ENCODE measurements around the gene SYNJ2.
A peak's percentile ranks its signal among the peaks of the same experiment; 100 is the strongest.
"Not testable (repeated sequence)": the region's sequence is repeated elsewhere in the genome, so short reads cannot be mapped to it uniquely, and the experiment has no call there.

Gene SYNJ2

DNA sequence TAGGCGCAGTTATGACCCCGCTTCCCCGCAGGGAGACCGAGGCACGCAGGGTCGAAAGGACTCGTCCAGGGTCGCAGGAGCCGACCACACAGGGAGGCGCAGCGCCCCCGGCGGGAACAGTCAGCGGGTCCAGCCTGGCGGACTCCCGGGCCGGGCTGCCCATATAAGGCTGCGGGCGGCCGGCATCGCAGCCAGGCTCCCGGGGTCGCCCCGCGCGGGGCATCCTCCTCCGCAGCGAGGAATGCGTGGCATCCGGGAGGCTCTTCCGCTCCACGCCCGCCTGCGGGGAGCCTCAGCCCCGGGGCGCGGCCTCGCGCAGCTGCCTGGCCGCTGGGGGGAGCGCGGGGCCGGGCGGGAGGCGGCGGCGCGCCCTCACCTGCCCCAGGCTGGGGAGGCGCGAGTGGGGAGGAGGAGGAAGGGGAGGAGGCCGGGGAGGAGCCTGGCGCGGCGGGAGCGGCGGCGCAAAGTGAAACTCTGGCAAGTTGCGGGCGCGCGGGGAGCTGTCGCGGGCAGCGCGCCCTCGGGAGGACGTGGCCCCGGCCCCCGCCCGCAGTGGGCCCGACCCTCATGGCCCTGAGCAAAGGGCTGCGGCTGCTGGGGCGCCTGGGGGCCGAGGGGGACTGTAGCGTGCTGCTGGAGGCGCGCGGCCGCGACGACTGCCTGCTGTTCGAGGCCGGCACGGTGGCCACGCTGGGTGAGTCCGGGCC lies at the start of gene SYNJ2:
Gene SYNJ2 (plus strand): TSS at position 469 of the 707 bp plus-strand sequence. CDS start 99 bp downstream, at position 568.
- DNase-seq: peak; percentile 80 to 84

GRCh38 chr6:157935786-157936185 lies 45.9 kb upstream of the SYNJ2 start:
- no peak for DNase-seq

DNA sequence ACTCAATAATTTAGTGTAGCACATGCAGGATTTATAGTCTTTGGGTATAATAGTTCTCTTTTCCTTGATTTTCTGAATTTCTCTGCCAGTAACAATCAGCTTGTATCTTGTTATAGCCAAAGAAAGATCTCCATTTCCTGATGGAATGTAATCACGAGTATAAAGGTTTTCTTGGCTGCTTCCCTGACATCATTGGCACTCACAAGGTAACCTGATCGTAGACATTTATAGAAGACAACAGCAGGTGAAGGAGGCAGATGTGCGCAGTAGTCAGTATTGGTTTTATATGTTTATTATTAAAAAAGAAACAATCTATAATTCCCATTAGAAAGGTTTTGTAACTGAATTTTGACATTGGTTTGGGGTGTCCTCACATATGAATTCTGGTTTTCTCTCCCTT lies 44.3 kb upstream of the SYNJ2 start:
- no peak for DNase-seq

GRCh38 chr6:157937916-157938315 lies 43.7 kb upstream of the SYNJ2 start:
- no peak for DNase-seq

- DNase-seq: peak; percentile 64 to 70
Measured at GRCh38 chr6:157940375-157941036, 41.2 kb upstream of the SYNJ2 start.

DNA sequence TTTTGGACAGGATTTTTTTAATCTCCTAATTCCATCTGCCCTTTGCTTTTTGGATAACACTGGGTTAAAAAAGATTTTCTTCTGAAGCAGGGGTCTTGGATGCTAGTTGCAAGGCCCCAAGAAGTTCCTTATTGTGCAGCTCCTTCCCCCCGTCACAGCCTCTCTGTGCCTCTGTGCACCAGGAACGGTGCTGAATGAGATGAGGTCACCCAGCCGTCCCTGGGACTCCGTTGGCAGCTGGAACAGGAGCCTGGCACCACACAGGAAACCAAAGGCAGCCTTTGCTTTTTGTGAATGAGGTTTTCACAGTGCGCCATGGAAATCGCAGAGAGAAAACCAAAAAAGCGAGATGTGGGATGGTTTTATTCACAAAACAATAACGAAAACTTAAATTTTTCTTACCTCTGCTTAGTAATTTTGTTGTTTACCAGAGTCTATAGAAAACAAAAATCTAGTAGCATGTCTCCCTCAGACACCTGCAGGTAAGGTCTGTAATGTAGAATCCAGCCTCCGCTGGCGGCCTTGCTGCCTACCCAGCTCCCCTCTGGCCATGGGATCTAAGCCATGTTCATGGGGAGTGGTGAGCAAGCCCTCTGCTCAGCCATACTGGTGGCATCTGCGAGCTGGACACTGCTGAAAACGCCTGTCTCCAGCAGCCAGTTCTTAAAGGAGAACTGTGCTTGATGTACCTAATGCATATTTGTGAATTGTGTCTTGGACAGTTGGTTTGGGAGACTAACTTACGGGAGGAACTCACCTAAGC lies 40.4 kb upstream of the SYNJ2 start:
- DNase-seq: no peak

GRCh38 chr6:157942351-157942750 lies 39.3 kb upstream of the SYNJ2 start:
- DNase-seq: no peak

- no peak for DNase-seq
Measured at GRCh38 chr6:157943249-157943963, 38.3 kb upstream of the SYNJ2 start.

GRCh38 chr6:157943964-157944283 lies 37.7 kb upstream of the SYNJ2 start:
- DNase-seq: no peak

DNA sequence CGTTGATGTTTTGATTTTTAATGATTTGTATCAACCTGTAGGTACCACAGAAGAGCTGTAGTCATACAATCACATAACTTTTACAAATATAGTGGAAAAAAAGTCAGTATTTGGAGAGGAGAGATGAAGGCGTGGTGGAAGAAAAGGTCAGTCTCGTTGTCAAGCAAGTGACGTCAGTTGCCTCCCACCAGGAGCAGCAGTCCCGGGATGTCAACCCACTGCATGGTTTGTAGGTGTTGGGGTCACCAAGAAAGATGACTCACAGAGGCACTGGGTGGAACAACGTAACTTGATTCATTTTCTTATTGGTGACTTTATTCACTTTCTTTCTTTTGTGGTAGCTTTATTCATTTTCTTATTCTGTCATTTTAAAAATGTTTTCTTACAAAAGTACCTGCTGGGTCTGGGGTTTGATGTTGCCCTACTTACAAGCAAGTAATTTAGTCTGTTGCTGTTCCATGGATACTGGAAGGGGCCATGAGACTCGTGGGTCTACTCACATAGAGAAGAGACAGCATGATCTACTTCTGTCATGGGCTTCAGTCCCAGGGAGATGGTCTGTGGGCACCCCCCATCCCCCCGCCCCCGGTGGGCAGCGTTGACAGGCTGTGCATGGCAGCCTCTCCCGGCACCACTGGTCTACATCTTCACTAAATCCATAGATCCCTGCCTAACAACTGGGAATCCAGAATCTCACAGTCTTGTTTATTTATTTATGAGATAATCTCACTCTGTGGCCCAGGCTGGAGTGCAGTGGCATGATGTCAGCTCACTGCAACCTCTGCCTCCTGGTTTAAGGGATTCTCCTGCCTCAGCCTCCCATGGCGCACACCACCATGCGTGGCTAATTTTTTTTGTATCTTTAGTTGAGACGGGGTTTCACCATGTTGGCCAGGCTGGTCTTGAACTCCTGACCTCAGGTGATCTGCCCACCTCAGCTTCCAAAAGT lies 36.4 kb upstream of the SYNJ2 start:
- peak; percentile 51 to 53 for DNase-seq

- no peak for DNase-seq
Measured at GRCh38 chr6:157946053-157946617, 35.5 kb upstream of the SYNJ2 start.

DNA sequence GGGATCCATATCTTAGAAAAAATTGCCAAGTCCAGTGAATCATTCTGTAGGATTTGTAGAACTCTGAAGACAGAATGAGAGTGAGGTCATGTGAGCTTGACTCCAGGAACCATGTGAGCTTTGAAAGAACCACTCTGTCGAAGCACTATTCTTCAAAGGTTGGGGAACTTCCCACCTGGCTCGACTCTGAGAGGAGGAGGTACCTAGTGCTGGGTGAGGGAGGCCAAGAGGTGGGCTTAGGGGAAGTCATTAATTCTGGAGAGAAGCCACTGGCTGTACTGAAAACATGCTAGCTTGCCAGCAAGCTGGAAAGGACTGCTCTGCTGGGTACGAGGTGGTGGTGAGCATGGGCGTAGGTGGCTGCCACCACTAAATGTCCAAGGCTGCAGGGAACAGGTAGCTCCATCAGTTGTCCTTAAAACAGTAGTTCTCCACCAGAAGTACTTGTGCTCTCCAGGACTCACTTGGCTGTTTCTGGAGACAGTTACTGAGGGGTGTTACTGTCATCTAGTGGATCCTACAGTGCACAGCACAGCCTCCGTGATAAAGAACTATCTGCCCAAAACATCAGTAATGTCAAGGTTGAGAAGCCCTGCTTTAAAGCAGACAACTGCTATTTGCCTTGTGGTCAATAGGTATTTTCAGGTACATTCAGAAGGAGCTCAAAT lies 34.7 kb upstream of the SYNJ2 start:
- no peak for DNase-seq

- not testable (repeated sequence) for DNase-seq
Measured at GRCh38 chr6:157950899-157951298, 30.8 kb upstream of the SYNJ2 start.

GRCh38 chr6:157951828-157952227 lies 29.8 kb upstream of the SYNJ2 start:
- no peak for DNase-seq

DNA sequence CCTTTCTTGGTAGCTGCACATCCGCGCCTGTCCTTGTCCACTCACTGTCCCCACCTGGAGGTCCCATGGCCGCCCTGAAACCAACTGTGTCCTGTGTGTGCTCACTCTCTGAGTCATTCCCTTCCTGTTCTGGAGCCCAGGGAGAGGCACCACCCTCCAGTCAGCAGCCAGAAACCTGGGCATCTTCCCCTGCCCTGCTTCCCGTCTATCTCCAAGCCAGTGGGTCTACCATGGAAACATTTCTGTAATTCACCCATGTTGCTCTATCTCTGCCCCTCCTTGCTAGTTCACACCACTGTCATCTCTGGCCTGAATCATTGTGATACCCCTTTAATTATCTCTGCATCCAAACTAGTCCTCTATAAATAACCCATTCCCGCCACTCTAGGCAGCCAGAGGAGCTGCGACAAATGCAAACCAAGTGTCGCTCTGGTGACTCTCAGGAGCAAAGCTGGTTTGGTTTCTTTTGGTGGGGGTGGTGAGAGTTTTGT lies 28.8 kb upstream of the SYNJ2 start:
- no peak for DNase-seq

DNA sequence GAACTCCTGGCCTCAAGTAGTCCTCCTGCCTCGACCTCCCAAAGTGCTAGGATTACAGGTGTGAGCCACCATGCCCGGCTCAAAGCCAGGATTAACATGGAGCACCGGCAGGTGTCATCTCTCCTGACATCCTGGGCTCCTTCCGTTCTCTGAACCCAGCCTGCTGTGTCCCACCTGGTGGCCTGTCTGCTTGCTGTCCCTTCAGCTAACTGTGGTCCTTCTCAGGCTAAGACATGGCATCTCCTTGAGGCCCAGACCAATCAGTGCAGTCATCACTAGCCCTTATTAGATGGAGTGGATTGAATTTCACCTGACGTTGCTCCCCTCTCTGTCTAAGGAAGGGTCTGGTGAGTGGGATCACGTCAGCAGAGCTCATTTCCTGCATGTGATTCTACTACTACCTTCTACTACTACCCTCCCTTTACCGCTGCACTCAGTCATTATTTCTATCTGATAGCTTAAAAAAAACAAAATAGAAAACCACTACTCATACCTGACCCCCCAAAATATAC lies 28.0 kb upstream of the SYNJ2 start:
- no peak for DNase-seq

DNA sequence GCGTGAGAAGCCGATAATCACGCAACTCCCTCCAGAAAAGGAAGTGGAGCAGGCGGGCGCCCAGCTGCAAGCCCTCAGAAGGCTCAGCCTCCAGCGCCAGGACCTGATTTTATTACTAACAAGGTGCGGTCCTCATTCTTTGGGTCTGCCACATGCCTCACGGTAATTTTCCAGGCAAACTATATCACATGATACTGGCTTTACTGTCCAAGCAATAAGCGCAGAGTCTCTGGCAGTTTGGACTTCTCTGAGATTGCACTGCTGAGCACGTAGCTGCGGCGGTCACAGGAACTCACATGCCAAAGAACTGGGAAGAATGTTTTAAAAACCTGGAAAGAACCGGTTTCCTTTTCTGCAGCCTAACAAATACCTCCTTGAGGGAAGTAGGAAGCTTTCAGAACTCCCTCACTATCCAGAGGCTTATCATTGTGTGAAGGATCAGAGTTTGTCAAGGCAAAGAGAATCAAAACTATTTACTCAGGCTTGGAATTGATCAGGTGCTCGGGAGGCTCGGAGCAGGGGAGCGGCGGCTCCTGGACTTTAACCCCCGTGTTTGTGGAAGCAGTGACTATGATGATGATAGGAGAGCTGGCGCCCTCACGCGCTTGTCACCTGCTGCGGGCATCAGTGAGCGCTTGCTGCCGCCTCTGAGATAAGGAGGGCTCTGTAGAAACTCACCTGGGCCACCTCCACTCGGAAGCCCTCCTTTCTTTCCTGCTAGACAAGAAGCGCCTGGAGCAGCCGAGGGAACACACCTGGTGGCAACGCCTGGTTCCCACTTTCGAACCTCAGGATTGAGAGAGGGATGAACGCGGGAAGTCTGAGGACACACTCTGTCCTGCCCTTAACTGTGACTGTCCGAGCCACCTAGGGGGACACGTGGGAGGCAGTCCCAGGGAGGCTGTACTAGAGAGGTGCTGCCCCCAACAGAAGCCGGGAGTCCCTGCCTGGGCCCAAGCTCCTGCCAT lies 27.2 kb upstream of the SYNJ2 start:
- DNase-seq: no peak

DNA sequence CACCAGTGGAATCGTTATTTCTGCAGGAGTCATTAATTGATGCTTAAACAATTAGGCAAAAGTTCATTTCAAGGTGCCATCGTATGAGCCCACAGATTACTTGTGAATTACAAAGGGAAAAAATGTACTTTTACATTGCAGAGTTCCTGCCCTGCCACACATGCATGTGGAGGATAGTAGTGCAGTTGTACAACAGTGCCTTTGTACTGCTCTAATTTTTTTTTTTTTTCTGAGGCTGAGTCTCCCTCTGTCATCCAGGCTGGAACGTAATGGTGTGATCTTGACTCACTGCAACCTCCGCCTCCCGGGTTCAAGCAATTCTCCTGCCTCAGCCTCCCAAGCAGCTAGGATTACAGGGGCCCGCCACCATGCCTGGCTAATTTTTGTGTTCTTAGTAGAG lies 26.0 kb upstream of the SYNJ2 start:
- DNase-seq: no peak

DNA sequence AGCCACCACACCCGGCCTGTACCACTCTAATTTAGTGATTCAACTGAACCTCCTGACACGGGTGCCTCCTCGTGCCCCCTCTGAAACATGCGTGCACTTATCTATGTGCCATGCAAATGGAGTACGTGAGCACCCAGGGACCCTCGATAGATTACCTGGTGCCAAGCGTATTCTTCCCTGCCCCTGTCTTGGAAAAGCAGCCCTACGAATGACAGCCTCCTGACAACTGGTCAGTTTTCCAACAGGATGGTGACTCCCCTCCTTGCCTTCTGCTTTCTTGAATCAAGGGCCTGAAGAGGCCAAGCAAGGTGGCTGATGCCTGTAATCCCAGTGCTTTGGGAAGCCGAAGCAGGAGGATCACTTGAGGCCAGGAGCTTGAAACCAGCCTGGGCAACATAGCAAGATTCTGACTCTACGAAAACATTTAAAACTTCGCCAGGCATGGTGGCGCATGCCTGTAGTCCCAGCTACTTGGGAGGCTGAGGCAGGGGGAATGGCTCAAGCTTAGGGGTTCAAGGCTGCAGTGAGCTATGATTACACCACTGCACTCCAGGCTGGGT lies 25.4 kb upstream of the SYNJ2 start:
- DNase-seq: no peak

All from stimulated activated CD4-positive, alpha-beta T cell treated with anti-CD3 and anti-CD28 coated beads, Interleukin-2, amount 100 ng/mL, for 24 hours (primary cell).